SK-N-SH (cell line): ENCODE results near the gene SLC18A2. TPM values are rescaled to one million over a fixed set of nuclear protein-coding genes. Genes with fewer than 3 reads are reported as not detected.

Experiments
- CTCF ChIA-PET: fragments of 300-600, 350-600 bp; formaldehyde crosslinking; extraction: SDS; loops from one replicate; lab custom pipeline; 2021; lab: Yijun Ruan, JAX
- POLR2A ChIA-PET: fragments of 350-600 bp; sonication (Branson Sonifier 250); formaldehyde crosslinking; extraction: SDS; loops from one replicate; lab custom pipeline; 2020; ENCODE audit warnings: antibody characterized with exemption, inconsistent platforms; lab: Yijun Ruan, JAX
- DNase-seq: peaks from one replicate; pipeline ENCODE4 v3.0.0; 2012
- H2AFZ ChIP-seq: fragments of 200-600 bp; sonication (generic); 2 replicates; pipeline ENCODE4 v1.8.1; 2016; ENCODE audit warnings: antibody characterized with exemption, mild to moderate bottlenecking, low read depth
- H3F3A ChIP-seq: fragments of 200-600 bp; sonication (generic); replicated peaks from 2 replicates; pipeline ENCODE3; 2016; ENCODE audit warnings: antibody characterized with exemption, mild to moderate bottlenecking; ENCODE audit not compliant: insufficient read depth
- H3K27ac ChIP-seq, 2 experiments: fragments of 200-500 bp in 1 of 2; fragments of 200-600 bp in 1 of 2; sonication (Bioruptor generic) in 1 of 2; sonication (generic), shearing (Covaris generic) in 1 of 2; 2 replicates each; pipeline versions ENCODE4 v1.5.1 to v1.6.1; 2014 to 2016; ENCODE audit warnings: low read depth in 2 of 2, inconsistent platforms in 1 of 2, low read length in 1 of 2, mild to moderate bottlenecking in 1 of 2, mixed read lengths in 1 of 2
- H3K27me3 ChIP-seq: fragments of 200-600 bp; sonication (generic), shearing (Covaris generic); 2 replicates; pipeline ENCODE4 v1.6.1; 2016; ENCODE audit warnings: mixed run types; ENCODE audit not compliant: insufficient read depth
- H3K36me3 ChIP-seq, 2 experiments: fragments of 200-500 bp in 1 of 2; fragments of 200-600 bp in 1 of 2; sonication (Bioruptor generic) in 1 of 2; sonication (generic) in 1 of 2; replicated peaks in 1 of 2; 2 replicates each; pipeline versions ENCODE3 to v1.5.1; 2014 to 2016; ENCODE audit warnings: low read length in 1 of 2, mild to moderate bottlenecking in 1 of 2; ENCODE audit not compliant: insufficient read depth in 2 of 2, control insufficient read depth in 1 of 2
- H3K4me1 ChIP-seq, 2 experiments: fragments of 200-500 bp in 1 of 2; fragments of 200-600 bp in 1 of 2; sonication (Bioruptor generic) in 1 of 2; sonication (generic), shearing (Covaris generic) in 1 of 2; 2 replicates each; pipeline versions ENCODE4 v1.5.1 to v1.6.1; 2014 to 2016; ENCODE audit warnings: low read depth in 1 of 2, low read length in 1 of 2, mixed run types in 1 of 2; ENCODE audit not compliant: insufficient read depth in 2 of 2, control insufficient read depth in 1 of 2
- H3K4me2 ChIP-seq: fragments of 200-600 bp; sonication (generic), shearing (Covaris generic); 2 replicates; pipeline ENCODE4 v1.6.1; 2017; ENCODE audit warnings: mixed run types
- H3K4me3 ChIP-seq, 2 experiments: fragments of 200-500 bp in 1 of 2; fragments of 200-600 bp in 1 of 2; sonication (Bioruptor generic) in 1 of 2; sonication (generic), shearing (Covaris generic) in 1 of 2; 2 replicates each; pipeline versions ENCODE4 v1.5.1 to v1.8.1; 2014 to 2016; ENCODE audit warnings: low read depth in 2 of 2, inconsistent platforms in 1 of 2, low read length in 1 of 2, mild to moderate bottlenecking in 1 of 2, mixed read lengths in 1 of 2, moderate library complexity in 1 of 2
- H3K79me2 ChIP-seq: fragments of 200-600 bp; sonication (generic); 2 replicates; pipeline ENCODE4 v1.8.1; 2017; ENCODE audit warnings: mild to moderate bottlenecking; ENCODE audit not compliant: insufficient read depth
- H3K9ac ChIP-seq: fragments of 200-600 bp; sonication (generic); 2 replicates; pipeline ENCODE4 v1.6.1; 2017; ENCODE audit warnings: mixed run types
- H3K9me2 ChIP-seq: fragments of 200-600 bp; sonication (generic); 2 replicates; pipeline ENCODE4 v1.6.1; 2017; ENCODE audit warnings: mixed run types
- H3K9me3 ChIP-seq: fragments of 200-600 bp; sonication (generic); 2 replicates; pipeline ENCODE4 v1.6.1; 2017; ENCODE audit warnings: mixed run types, mild to moderate bottlenecking, moderate library complexity
- H4K20me1 ChIP-seq: fragments of 200-600 bp; sonication (generic); 2 replicates; pipeline ENCODE4 v1.6.1; 2017; ENCODE audit warnings: mild to moderate bottlenecking, mixed run types; ENCODE audit not compliant: insufficient read depth
- FOXM1 ChIP-seq: IDR thresholded peaks from 2 replicates; pipeline ENCODE4 v1.4.0; 2012; ENCODE audit warnings: low read depth, mild to moderate bottlenecking
- GATA2 ChIP-seq: sonication (generic); formaldehyde crosslinking; IDR thresholded peaks from 2 replicates; pipeline ENCODE4 v1.5.0; 2020; ENCODE audit warnings: mild to moderate bottlenecking, missing genetic modification reagents
- JUND ChIP-seq: IDR thresholded peaks from 2 replicates; pipeline ENCODE4 v1.4.0; 2012
- MEF2A ChIP-seq: IDR thresholded peaks from 2 replicates; pipeline ENCODE4 v1.4.0; 2012; ENCODE audit warnings: low read depth, borderline replicate concordance
- MXI1 ChIP-seq: IDR thresholded peaks from 2 replicates; pipeline ENCODE4 v1.6.1; 2012; ENCODE audit warnings: mild to moderate bottlenecking, low read depth, low read length, improper control_type of control experiment
- RAD21 ChIP-seq: IDR thresholded peaks from 2 replicates; pipeline ENCODE4 v1.6.1; 2012; ENCODE audit warnings: mild to moderate bottlenecking, low read length
- RXRA ChIP-seq: IDR thresholded peaks from 2 replicates; pipeline ENCODE4 v1.4.0; 2012; ENCODE audit warnings: low read depth, mild to moderate bottlenecking, borderline replicate concordance
- SMC3 ChIP-seq: IDR thresholded peaks from 2 replicates; pipeline ENCODE4 v1.6.1; 2012; ENCODE audit warnings: low read depth, low read length, improper control_type of control experiment
- WGBS: methylation state at CpG from one replicate; pipeline ENCODE4 v1.1.6; 2017; ENCODE audit warnings: low lambda C conversion rate; 5-methylcytosine and 5-hydroxymethylcytosine counted together
- polyA plus RNA-seq, 3 experiments: library from polyadenylated mRNA; depleted of rRNA; stranded (reverse); fragments of >200 nt; gene quantifications; 2 replicates each; pipeline ENCODE4 v1.2.3, GENCODE V29; 2012
- TF ChIP-seq, protein P1 (sequence below): fragments of 200-600 bp; sonication (generic); IDR thresholded peaks from 2 replicates; pipeline ENCODE4 v1.6.1; 2017; ENCODE audit warnings: antibody characterized with exemption, mild to moderate bottlenecking, moderate library complexity

The SLC18A2 gene
- polyA plus RNA-seq, 1 of the 3 experiments (the other 2 are of a cell fraction): not detected

DNA sequence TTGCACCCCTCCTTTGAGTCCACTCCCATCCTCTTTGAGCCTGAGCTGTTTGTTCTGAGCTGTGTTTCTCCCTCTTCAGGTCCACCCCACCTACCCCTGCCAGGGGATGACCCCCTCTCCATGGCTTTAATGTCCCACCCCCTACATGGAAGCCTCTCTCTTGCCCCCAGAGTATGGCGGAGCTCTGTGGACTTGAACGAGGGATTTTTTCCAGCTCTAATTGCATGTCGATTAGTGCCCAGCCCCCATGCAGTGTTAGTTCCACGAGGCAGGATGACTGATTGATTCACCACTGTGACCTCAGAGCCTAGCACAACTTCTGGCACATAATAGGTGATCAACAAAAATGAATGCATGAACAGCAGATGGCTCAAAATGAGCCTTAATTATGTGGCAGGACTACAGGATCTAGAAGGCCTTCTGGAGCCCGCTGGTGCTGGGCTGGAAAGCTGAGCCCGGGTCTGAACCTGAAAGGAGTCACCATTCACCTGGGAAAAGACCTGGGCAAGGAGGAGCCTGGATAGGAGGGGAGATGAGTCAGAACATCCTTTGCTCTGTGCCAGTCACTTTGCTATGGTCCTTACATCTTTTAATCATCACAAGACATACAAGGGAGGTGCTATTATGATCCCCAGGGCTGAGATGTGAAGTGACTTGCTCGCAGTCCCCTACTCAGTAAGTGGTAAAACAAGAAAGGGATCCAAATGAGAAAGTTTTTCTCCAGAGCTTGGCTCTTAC is 17.1 kb upstream of the SLC18A2 start:
- H3K27ac ChIP-seq: no peak overlapping the region
- 54% methylated on average over 7 of the region's 7 CpGs for WGBS
- POLR2A ChIA-PET: no interaction called here

DNA sequence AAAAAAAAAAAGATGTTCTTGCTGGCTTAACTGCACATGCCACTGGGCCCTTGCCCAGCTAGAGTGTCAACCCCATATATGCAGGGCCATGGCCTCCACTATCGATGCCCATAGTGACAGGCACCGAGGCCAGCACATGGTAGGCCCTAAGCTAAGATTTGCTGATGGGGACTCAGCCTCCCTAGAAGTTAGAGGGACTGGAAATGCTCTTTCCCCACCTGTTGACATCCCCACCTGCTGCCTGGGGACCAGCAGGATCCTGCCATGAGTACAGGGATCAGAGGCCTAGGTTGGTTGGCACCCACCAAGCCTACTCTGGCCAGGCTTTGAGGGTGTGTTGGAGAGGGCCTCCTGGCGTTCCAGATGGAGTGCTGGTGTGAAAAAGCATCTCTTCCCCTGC is 16.0 kb upstream of the SLC18A2 start:
- no peaks in the 10 kb centered on the region; the same call in 1 of the 2 replicates for H3K27me3 ChIP-seq
- 32% methylated on average over 3 of the region's 3 CpGs for WGBS
- no peak overlapping the region for H2AFZ ChIP-seq
- no peak overlapping the region for H3K9ac ChIP-seq
- ChIA-PET POLR2A (no interaction called here), CTCF (interaction anchor here (3.9 to 14.2 kb wide), 2 partner anchors 8 to 89 kb away, joined by 41 to 534 read pairs; no protein-coding TSS in a partner anchor)
- TF ChIP-seq GATA2 (CRISPR knock-in tag) (no peak), FOXM1 (no peak)
- no peaks in the 10 kb centered on the region for H3K9me3 ChIP-seq
- no peaks in the 10 kb centered on the region for H3K36me3 ChIP-seq
- no peak for DNase-seq
- H3K4me3 ChIP-seq: no peak overlapping the region
- H3F3A ChIP-seq: no peaks in the 10 kb centered on the region
- H4K20me1 ChIP-seq: no peaks in the 10 kb centered on the region
- H3K79me2 ChIP-seq: no peaks in the 10 kb centered on the region
- no peak overlapping the region for H3K4me2 ChIP-seq
- H3K27ac ChIP-seq: no peak overlapping the region
- peaks cover 0 to 7% of the 10 kb centered on the region in 2 experiments; a peak in 1 of 4 replicates for H3K4me1 ChIP-seq
- H3K9me2 ChIP-seq: no peaks in the 10 kb centered on the region

More for the DNA sequence above, 17.1 kb upstream of the SLC18A2 start:
- H3F3A ChIP-seq: no peaks in the 10 kb centered on the region
- no peak overlapping the region for H3K4me3 ChIP-seq
- no peaks in the 10 kb centered on the region for H3K9me2 ChIP-seq
- DNase-seq: no peak
- TF ChIP-seq MEF2A: no peak
- TF ChIP-seq, protein P1, sequence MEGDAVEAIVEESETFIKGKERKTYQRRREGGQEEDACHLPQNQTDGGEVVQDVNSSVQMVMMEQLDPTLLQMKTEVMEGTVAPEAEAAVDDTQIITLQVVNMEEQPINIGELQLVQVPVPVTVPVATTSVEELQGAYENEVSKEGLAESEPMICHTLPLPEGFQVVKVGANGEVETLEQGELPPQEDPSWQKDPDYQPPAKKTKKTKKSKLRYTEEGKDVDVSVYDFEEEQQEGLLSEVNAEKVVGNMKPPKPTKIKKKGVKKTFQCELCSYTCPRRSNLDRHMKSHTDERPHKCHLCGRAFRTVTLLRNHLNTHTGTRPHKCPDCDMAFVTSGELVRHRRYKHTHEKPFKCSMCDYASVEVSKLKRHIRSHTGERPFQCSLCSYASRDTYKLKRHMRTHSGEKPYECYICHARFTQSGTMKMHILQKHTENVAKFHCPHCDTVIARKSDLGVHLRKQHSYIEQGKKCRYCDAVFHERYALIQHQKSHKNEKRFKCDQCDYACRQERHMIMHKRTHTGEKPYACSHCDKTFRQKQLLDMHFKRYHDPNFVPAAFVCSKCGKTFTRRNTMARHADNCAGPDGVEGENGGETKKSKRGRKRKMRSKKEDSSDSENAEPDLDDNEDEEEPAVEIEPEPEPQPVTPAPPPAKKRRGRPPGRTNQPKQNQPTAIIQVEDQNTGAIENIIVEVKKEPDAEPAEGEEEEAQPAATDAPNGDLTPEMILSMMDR: no peak
- TF ChIP-seq, all 33 proteins: peak for 0
- H3K36me3 ChIP-seq: no peaks in the 10 kb centered on the region
- no peak overlapping the region for H3K9ac ChIP-seq
- H3K27me3 ChIP-seq: no peaks in the 10 kb centered on the region; the same call in 1 of the 2 replicates
- no peaks in the 10 kb centered on the region for H3K79me2 ChIP-seq
- H2AFZ ChIP-seq: no peak overlapping the region
- CTCF ChIA-PET: interaction anchor here (14.2 kb wide), 1 partner anchor 90 kb away, joined by 534 read pairs; no protein-coding TSS in a partner anchor
- H3K4me1 ChIP-seq: peaks cover 0 to 7% of the 10 kb centered on the region in 2 experiments; a peak in 1 of 4 replicates
- H3K9me3 ChIP-seq: no peaks in the 10 kb centered on the region
- no peaks in the 10 kb centered on the region for H4K20me1 ChIP-seq
- H3K4me2 ChIP-seq: no peak overlapping the region

DNA sequence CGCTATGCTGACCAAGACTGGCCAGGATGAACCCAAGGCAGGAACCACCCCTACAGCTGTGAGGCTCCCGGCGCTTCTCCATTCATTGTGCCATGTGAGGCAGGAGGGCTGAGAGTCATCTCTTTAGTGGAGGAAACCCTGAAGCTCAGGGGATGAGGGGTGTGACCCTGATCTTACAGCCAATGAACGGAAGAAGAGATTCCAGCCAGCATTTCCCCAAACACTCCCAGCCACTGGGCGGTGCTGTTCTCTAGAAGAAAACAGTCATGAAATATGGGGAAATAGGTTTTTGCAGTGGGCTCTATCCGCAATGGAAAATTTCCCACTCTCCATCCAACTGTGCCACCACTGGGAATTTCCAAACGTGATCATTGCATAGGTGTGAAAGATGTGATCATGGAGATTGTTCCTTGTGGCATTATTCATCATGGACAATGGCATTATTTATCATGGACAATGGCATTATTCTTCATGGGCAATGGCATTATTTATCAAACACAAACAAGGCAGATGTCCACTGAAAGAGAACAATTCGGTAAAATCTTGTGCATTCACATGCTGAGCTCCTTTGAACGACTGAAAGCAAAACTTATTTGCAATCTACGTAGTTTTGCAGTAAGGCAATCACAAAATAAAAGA is 14.0 kb upstream of the SLC18A2 start:
- H3K27ac ChIP-seq: no peak overlapping the region
- peak; percentile 61 for DNase-seq
- POLR2A ChIA-PET: no interaction called here
- no peak overlapping the region for H3K9ac ChIP-seq
- 22% methylated on average over 7 of the region's 10 CpGs for WGBS
- no peaks in the 10 kb centered on the region for H4K20me1 ChIP-seq
- H3K9me3 ChIP-seq: no peaks in the 10 kb centered on the region
- no peaks in the 10 kb centered on the region; a peak in 1 of 4 replicates for H3K4me1 ChIP-seq
- TF ChIP-seq JUND (no peak), MXI1 (no peak), SMC3 (peak; percentile 47; the same call in 1 of the 2 replicates), RAD21 (peak; percentile 73), RXRA (no peak)
- TF ChIP-seq, protein P1: peak; percentile 42
- TF ChIP-seq, all 33 proteins: peak for 3
- no peaks in the 10 kb centered on the region for H3K36me3 ChIP-seq
- H3K4me2 ChIP-seq: no peak overlapping the region
- no peaks in the 10 kb centered on the region for H3K9me2 ChIP-seq
- H3K27me3 ChIP-seq: peaks cover 5% of the 10 kb centered on the region; the same call in 1 of the 2 replicates
- H2AFZ ChIP-seq: no peak overlapping the region
- peak overlapping the region in 1 of 2 experiments; percentile 25; a peak in 1 of 4 replicates for H3K4me3 ChIP-seq
- no peaks in the 10 kb centered on the region for H3F3A ChIP-seq
- CTCF ChIA-PET: interaction anchor here (1.0 to 14.2 kb wide), 8 partner anchors 10 to 100 kb away, joined by 3 to 534 read pairs (median 6); partner anchors contain the start of gene SLC18A2
- H3K79me2 ChIP-seq: no peaks in the 10 kb centered on the region
